Endothelial cell of umbilical vein (primary cell): ENCODE results near the gene B9D2.

Experiments
- POLR2AphosphoS5 ChIP-seq: IDR thresholded peaks from 2 replicates; pipeline ENCODE4 v1.6.1; 2012; ENCODE audit warnings: low read depth, mild to moderate bottlenecking, control low read depth, low read length, moderate library complexity; ENCODE audit not compliant: insufficient read depth
- TF ChIP-seq, protein P1 (sequence below), 2 donors: IDR thresholded peaks; 1 replicate in 1 of 2; 2 replicates in 1 of 2; pipeline ENCODE4 v1.5.1; 2011; ENCODE audit warnings: low read length in 2 of 2, mild to moderate bottlenecking in 2 of 2, moderate library complexity in 2 of 2, control low read depth in 1 of 2, inconsistent platforms in 1 of 2, low read depth in 1 of 2; ENCODE audit not compliant: insufficient read depth in 1 of 2; ENCODE audit errors: extremely low read depth in 1 of 2
- TF ChIP-seq, protein P2 (sequence below): IDR thresholded peaks from 2 replicates; pipeline ENCODE4 v1.6.1; 2011; ENCODE audit not compliant: insufficient read depth, insufficient read length

DNA sequence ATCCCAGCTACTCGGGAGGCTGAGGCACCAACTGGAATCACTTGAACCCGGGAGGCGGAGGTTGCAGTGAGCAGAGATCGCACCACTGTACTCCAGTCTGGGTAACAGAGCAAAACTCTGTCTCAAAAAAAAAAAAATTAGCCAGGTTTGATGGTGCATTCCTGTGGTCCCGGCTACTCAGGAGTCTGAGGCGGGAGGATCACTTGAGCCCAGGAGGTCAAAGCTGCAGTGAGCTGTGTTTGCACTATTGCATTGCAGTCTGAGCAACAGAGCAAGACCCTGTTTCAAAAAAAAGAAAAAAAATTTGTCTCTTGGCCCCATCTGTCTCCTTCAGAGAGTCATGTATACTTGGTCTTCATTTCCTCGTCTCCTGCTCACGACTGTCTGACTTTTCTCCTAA is 52.3 kb downstream of the B9D2 start:
- TF ChIP-seq, protein P1, sequence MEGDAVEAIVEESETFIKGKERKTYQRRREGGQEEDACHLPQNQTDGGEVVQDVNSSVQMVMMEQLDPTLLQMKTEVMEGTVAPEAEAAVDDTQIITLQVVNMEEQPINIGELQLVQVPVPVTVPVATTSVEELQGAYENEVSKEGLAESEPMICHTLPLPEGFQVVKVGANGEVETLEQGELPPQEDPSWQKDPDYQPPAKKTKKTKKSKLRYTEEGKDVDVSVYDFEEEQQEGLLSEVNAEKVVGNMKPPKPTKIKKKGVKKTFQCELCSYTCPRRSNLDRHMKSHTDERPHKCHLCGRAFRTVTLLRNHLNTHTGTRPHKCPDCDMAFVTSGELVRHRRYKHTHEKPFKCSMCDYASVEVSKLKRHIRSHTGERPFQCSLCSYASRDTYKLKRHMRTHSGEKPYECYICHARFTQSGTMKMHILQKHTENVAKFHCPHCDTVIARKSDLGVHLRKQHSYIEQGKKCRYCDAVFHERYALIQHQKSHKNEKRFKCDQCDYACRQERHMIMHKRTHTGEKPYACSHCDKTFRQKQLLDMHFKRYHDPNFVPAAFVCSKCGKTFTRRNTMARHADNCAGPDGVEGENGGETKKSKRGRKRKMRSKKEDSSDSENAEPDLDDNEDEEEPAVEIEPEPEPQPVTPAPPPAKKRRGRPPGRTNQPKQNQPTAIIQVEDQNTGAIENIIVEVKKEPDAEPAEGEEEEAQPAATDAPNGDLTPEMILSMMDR (IDR thresholded peaks at IDR 0.05; ENCODE audit: extremely low read depth in 1 of 2, insufficient read depth in 1 of 2, low read depth in 1 of 2, low read length in 2 of 2): no peak
- TF ChIP-seq POLR2AphosphoS5: no peak
- TF ChIP-seq, protein P2, sequence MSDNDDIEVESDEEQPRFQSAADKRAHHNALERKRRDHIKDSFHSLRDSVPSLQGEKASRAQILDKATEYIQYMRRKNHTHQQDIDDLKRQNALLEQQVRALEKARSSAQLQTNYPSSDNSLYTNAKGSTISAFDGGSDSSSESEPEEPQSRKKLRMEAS: no peak
